Muscle of back (tissue), 13 donors: ENCODE results near the gene TSEN34. TPM values are rescaled to one million over a fixed set of nuclear protein-coding genes. Genes with fewer than 3 reads are reported as not detected.

Experiments
- DNase-seq, 3 donors: peaks; one replicate each; pipeline versions ENCODE4 v3.0.0 to v3.0.0-alpha.2; 2013
- long read RNA-seq, 9 donors: transcript quantifications; one replicate each; lab custom pipeline, GENCODE V29; 2026
- polyA plus RNA-seq, 10 donors: library from polyadenylated mRNA; unstranded; fragments of 120-200 nt; gene quantifications; one replicate each; pipeline ENCODE4 v1.2.1, GENCODE V29; 2013; ENCODE audit not compliant: insufficient read length in 10 of 10

The TSEN34 gene
- polyA plus RNA-seq: 10 to 100 TPM; 20.8 to 37.2 (median 30.6) TPM
- long read RNA-seq, donor 1, transcript TSEN34-203 (4 exons, 1,349 nt): major isoform, 16 of 26 reads
- long read RNA-seq, donor 1, transcript TSEN34-201 (5 exons, 2,294 nt): minor isoform, 5 of 26 reads
- long read RNA-seq, donor 1, partial matches to known transcripts: 0 of 26 reads
- long read RNA-seq, donor 1, other reads (novel, unspliced or antisense): 5 of 26 reads
- long read RNA-seq, donor 2, transcript TSEN34-203 (4 exons, 1,349 nt): major isoform, 8 of 11 reads
- long read RNA-seq, donor 2, partial matches to known transcripts: 0 of 11 reads
- long read RNA-seq, donor 2, other reads (novel, unspliced or antisense): 0 of 11 reads
- long read RNA-seq, donor 3: 0 reads
- long read RNA-seq, donor 4, transcript TSEN34-201 (5 exons, 2,294 nt): minor isoform, 6 of 19 reads
- long read RNA-seq, donor 4, transcript TSEN34-203 (4 exons, 1,349 nt): major isoform, 11 of 19 reads
- long read RNA-seq, donor 4, partial matches to known transcripts: 0 of 19 reads
- long read RNA-seq, donor 4, other reads (novel, unspliced or antisense): 0 of 19 reads
- long read RNA-seq, donor 5, transcript TSEN34-201 (5 exons, 2,294 nt): minor isoform, 10 of 33 reads
- long read RNA-seq, donor 5, transcript TSEN34-203 (4 exons, 1,349 nt): major isoform, 21 of 33 reads
- long read RNA-seq, donor 5, partial matches to known transcripts: 0 of 33 reads
- long read RNA-seq, donor 5, other reads (novel, unspliced or antisense): 0 of 33 reads
- long read RNA-seq, donor 6, transcript TSEN34-203 (4 exons, 1,349 nt): major isoform, 10 of 19 reads
- long read RNA-seq, donor 6, transcript TSEN34-201 (5 exons, 2,294 nt): minor isoform, 9 of 19 reads
- long read RNA-seq, donor 6, partial matches to known transcripts: 0 of 19 reads
- long read RNA-seq, donor 6, other reads (novel, unspliced or antisense): 0 of 19 reads
- long read RNA-seq, donor 7, transcript TSEN34-203 (4 exons, 1,349 nt): major isoform, 11 of 15 reads
- long read RNA-seq, donor 7, partial matches to known transcripts: 0 of 15 reads
- long read RNA-seq, donor 7, other reads (novel, unspliced or antisense): 0 of 15 reads
- long read RNA-seq, donor 8, transcript TSEN34-201 (5 exons, 2,294 nt): minor isoform, 5 of 20 reads
- long read RNA-seq, donor 8, transcript TSEN34-203 (4 exons, 1,349 nt): major isoform, 9 of 20 reads
- long read RNA-seq, donor 8, partial matches to known transcripts: 6 of 20 reads
- long read RNA-seq, donor 8, other reads (novel, unspliced or antisense): 0 of 20 reads
- long read RNA-seq, donor 9, partial matches to known transcripts: 0 of 3 reads
- long read RNA-seq, donor 9, other reads (novel, unspliced or antisense): 0 of 3 reads

GRCh38 chr19:54191011-54191810, at the start of gene TSEN34:
TSEN34 (plus strand) TSS chr19:54191308; CDS start chr19:54191365, 57 bp downstream.
- DNase-seq: peak in 2 of 3 donors; percentile 88 to 91

- DNase-seq: no peak
Measured at GRCh38 chr19:54141356-54141755, 49.8 kb upstream of the TSEN34 start.

GRCh38 chr19:54142166-54142780, 48.8 kb upstream of the TSEN34 start:
- no peak for DNase-seq

- DNase-seq: no peak
Measured at GRCh38 chr19:54145541-54146158, 45.5 kb upstream of the TSEN34 start.

GRCh38 chr19:54147676-54148075, 43.4 kb upstream of the TSEN34 start:
- no peak for DNase-seq

- DNase-seq: no peak
Measured at GRCh38 chr19:54148158-54148557, 43.0 kb upstream of the TSEN34 start.

- DNase-seq: no peak
Measured at GRCh38 chr19:54149021-54149812, 41.9 kb upstream of the TSEN34 start.

GRCh38 chr19:54151362-54152035, 39.6 kb upstream of the TSEN34 start:
- DNase-seq: no peak

- no peak for DNase-seq
Measured at GRCh38 chr19:54152267-54152666, 38.8 kb upstream of the TSEN34 start.

GRCh38 chr19:54152878-54153524, 38.1 kb upstream of the TSEN34 start:
- DNase-seq: no peak

GRCh38 chr19:54153731-54154326, 37.3 kb upstream of the TSEN34 start:
- no peak for DNase-seq

GRCh38 chr19:54154603-54155345, 36.3 kb upstream of the TSEN34 start:
- no peak for DNase-seq

- DNase-seq: no peak
Measured at GRCh38 chr19:54155694-54156093, 35.4 kb upstream of the TSEN34 start.

GRCh38 chr19:54156490-54156889, 34.6 kb upstream of the TSEN34 start:
- no peak for DNase-seq

- no peak for DNase-seq
Measured at GRCh38 chr19:54156953-54157352, 34.2 kb upstream of the TSEN34 start.

- no peak for DNase-seq
Measured at GRCh38 chr19:54158812-54159351, 32.2 kb upstream of the TSEN34 start.
